Endothelial cell of umbilical vein (primary cell): ENCODE results near the gene TMEM92.

ENCODE experiments used
- CTCF ChIP-seq, 2 donors: IDR thresholded peaks; 1 replicate in 1 of 2; 2 replicates in 1 of 2; pipeline ENCODE4 v1.5.1; 2011; ENCODE audit warnings: low read length in 2 of 2, mild to moderate bottlenecking in 2 of 2, moderate library complexity in 2 of 2, control low read depth in 1 of 2, inconsistent platforms in 1 of 2, low read depth in 1 of 2; ENCODE audit not compliant: insufficient read depth in 1 of 2; ENCODE audit errors: extremely low read depth in 1 of 2
- GATA2 ChIP-seq: IDR thresholded peaks from 2 replicates; pipeline ENCODE4 v1.7.0; 2011; ENCODE audit warnings: low read depth, mild to moderate bottlenecking, moderate library complexity, mixed read lengths, low read length; ENCODE audit not compliant: insufficient read length, insufficient read depth

- TF ChIP-seq CTCF (IDR thresholded peaks at IDR 0.05; ENCODE audit: extremely low read depth in 1 of 2, insufficient read depth in 1 of 2, low read depth in 1 of 2, low read length in 2 of 2) (no peak), GATA2 (no peak)
Measured at GRCh38 chr17:50248255-50248654, 26.0 kb upstream of the TMEM92 start.
